T-helper 2 cell treated with Interferon-gamma antibody and Interleukin-4, amounts not matched to agents 5 μg/mL and 100 μg/mL, for 36 hours (primary cell): ENCODE measurements around the gene PTPRA.
A peak's percentile ranks its signal among the peaks of the same experiment; 100 is the strongest.
"Not testable (repeated sequence)": the region's sequence is repeated elsewhere in the genome, so short reads cannot be mapped to it uniquely, and the experiment has no call there.

Experiments used
- DNase-seq: peaks from one replicate; pipeline ENCODE4 v3.0.0; 2021; ENCODE audit warnings: low spot score
- H3K27ac Mint-ChIP-seq: one replicate; pipeline ENCODE4 v1.8.0; 2021; ENCODE audit warnings: mild to moderate bottlenecking, mixed read lengths
- H3K27me3 Mint-ChIP-seq: one replicate; pipeline ENCODE4 v1.8.0; 2021; ENCODE audit warnings: low read depth, mixed read lengths
- H3K36me3 Mint-ChIP-seq: one replicate; pipeline ENCODE4 v1.8.0; 2021; ENCODE audit warnings: low read depth, mixed read lengths
- H3K4me1 Mint-ChIP-seq: one replicate; pipeline ENCODE4 v1.8.0; 2021; ENCODE audit warnings: low read depth, mixed read lengths
- H3K4me3 Mint-ChIP-seq: one replicate; pipeline ENCODE4 v1.8.0; 2022; ENCODE audit warnings: mild to moderate bottlenecking, moderate library complexity, mixed read lengths
- H3K9me3 Mint-ChIP-seq: one replicate; pipeline ENCODE4 v1.8.0; 2021; ENCODE audit warnings: mixed read lengths

PTPRA gene

DNA sequence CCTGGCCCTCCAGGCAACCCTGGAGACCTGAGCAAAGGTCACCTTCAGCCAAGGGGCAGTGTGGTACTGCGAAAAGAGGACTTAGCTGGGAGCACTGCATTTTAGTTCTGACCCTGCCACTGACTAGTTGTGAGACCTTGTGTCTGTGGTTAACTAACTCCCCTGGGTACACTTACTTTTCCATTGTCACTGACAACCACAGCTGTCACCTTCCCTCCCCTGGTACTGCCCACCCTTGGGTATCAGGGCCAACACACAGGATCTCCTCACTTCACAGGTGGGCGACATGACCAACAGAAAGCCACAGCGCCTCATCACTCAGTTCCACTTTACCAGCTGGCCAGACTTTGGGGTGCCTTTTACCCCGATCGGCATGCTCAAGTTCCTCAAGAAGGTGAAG lies 148.5 kb downstream of the PTPRA start:
- H3K27me3 Mint-ChIP-seq: no peaks in the 10 kb centered on the region
- H3K4me1 Mint-ChIP-seq: peaks cover under 1% of the 10 kb centered on the region
- no peak overlapping the region for H3K27ac Mint-ChIP-seq
- H3K9me3 Mint-ChIP-seq: no peaks in the 10 kb centered on the region
- no peak for DNase-seq
- H3K36me3 Mint-ChIP-seq: peaks cover 44% of the 10 kb centered on the region
- no peak overlapping the region for H3K4me3 Mint-ChIP-seq

- not testable (repeated sequence) for H3K4me3 Mint-ChIP-seq
These were observed 149.5 kb downstream of the PTPRA start for GRCh38 chr20:3022559-3023490.

GRCh38 chr20:3027987-3028386 lies 154.7 kb downstream of the PTPRA start:
- Mint-ChIP-seq H3K27ac (no peak overlapping the region), H3K36me3 (peaks cover 33% of the 10 kb centered on the region), H3K9me3 (no peaks in the 10 kb centered on the region), H3K4me1 (peaks cover 1% of the 10 kb centered on the region), H3K4me3 (no peak overlapping the region), H3K27me3 (no peaks in the 10 kb centered on the region)
- DNase-seq: no peak

More at GRCh38 chr20:3022559-3023490, 149.5 kb downstream of the PTPRA start:
- H3K9me3 Mint-ChIP-seq, DNase-seq, H3K4me1 Mint-ChIP-seq, H3K27me3 Mint-ChIP-seq, H3K27ac Mint-ChIP-seq: not testable (repeated sequence)
- H3K36me3 Mint-ChIP-seq: peaks cover 41% of the 10 kb centered on the region

DNA sequence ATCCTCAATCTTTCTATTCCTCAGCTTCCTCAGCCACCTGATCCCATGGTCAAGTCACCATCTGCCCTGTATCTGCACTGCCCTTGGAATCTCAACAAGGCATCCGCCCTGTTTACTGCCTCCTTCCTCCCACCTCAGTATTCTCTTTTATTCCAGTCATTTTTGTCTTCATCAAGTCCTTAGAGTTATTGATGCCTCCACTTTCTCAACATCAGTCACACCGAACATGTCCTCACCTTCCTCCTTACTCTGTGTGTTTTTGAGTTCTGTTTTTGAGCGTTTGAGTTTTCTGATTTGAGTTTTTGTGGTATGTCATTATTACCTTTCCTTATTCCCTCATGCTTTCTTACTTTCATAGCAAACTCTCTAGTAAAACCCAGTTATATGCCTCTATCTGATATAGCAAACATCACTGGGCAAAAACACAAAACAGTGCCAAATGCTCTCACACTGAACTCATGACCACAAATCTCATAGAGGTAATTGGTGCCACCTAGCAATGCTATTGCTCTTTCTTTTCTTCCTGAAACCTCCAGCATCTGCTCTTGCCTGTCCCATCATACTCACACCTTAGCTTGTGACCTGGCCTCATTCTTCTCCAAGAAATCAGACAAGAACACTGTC lies 158.4 kb downstream of the PTPRA start:
- Mint-ChIP-seq H3K36me3 (peaks cover 38% of the 10 kb centered on the region), H3K4me1 (peaks cover 1% of the 10 kb centered on the region), H3K9me3 (no peaks in the 10 kb centered on the region), H3K27me3 (no peaks in the 10 kb centered on the region), H3K4me3 (no peak overlapping the region), H3K27ac (no peak overlapping the region)
- no peak for DNase-seq

- Mint-ChIP-seq H3K27me3 (no peaks in the 10 kb centered on the region), H3K9me3 (no peaks in the 10 kb centered on the region), H3K4me3 (no peak overlapping the region), H3K36me3 (peaks cover 33% of the 10 kb centered on the region), H3K4me1 (peaks cover 1% of the 10 kb centered on the region), H3K27ac (no peak overlapping the region)
- DNase-seq: no peak
These were observed 159.3 kb downstream of the PTPRA start for GRCh38 chr20:3032624-3033023.

- DNase-seq: no peak
- Mint-ChIP-seq H3K9me3 (no peaks in the 10 kb centered on the region), H3K27ac (no peak overlapping the region), H3K4me3 (no peak overlapping the region), H3K27me3 (no peaks in the 10 kb centered on the region), H3K36me3 (peaks cover 52% of the 10 kb centered on the region), H3K4me1 (peaks cover 10% of the 10 kb centered on the region)
These were observed 164.4 kb downstream of the PTPRA start for GRCh38 chr20:3037654-3038053.

DNA sequence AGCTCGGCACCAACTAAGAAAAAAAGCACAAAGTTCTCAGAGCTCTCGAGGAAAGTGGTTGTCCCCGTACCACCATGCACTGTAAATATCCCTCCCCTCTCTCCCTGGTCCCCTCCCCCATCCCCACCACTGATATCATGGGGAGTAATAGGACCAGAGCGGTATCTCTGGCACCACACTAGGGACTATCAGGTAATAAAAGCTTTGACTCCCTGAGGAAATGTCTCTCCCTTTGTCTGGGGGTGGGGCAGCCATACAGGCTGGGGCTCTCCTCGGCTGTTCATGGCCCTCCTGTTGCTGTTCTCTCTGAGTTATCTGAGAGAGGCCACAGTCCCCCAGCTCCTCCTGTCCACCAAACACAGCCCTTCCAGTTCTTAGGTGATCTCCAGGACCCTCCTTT lies 165.2 kb downstream of the PTPRA start:
- no peak overlapping the region for H3K27ac Mint-ChIP-seq
- peaks cover 10% of the 10 kb centered on the region for H3K4me1 Mint-ChIP-seq
- H3K27me3 Mint-ChIP-seq: no peaks in the 10 kb centered on the region
- no peak for DNase-seq
- peaks cover 52% of the 10 kb centered on the region for H3K36me3 Mint-ChIP-seq
- H3K9me3 Mint-ChIP-seq: no peaks in the 10 kb centered on the region
- H3K4me3 Mint-ChIP-seq: no peak overlapping the region

GRCh38 chr20:3039426-3039825 lies 166.1 kb downstream of the PTPRA start:
- Mint-ChIP-seq H3K4me3 (no peak overlapping the region), H3K9me3 (no peaks in the 10 kb centered on the region), H3K27me3 (no peaks in the 10 kb centered on the region), H3K4me1 (peaks cover 10% of the 10 kb centered on the region), H3K27ac (peak overlapping the region; percentile 60), H3K36me3 (peaks cover 48% of the 10 kb centered on the region)
- no peak for DNase-seq

DNA sequence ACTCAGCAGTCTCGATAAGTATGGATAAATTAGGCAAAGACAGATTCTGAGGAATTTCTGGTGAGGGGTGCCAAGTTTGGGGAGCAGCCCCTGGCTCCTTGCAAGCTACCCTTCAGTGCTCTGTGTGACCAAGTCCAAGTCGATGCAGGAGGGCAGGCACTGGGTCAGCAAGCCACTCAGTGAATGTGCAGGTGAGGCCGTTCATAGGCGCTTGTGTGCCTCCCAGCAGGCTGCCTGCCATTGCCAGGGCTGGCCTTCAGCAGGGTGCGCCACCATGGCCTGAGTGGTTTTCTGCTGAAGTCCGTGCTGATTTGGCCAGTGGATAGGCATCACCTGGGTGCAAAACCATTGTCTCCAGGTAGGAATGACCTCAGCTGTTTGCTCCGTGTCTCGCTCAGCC lies 166.8 kb downstream of the PTPRA start:
- peaks cover 13% of the 10 kb centered on the region for H3K4me1 Mint-ChIP-seq
- no peak overlapping the region for H3K4me3 Mint-ChIP-seq
- no peaks in the 10 kb centered on the region for H3K9me3 Mint-ChIP-seq
- H3K27me3 Mint-ChIP-seq: no peaks in the 10 kb centered on the region
- no peak for DNase-seq
- H3K27ac Mint-ChIP-seq: peak overlapping the region; percentile 60
- H3K36me3 Mint-ChIP-seq: peaks cover 43% of the 10 kb centered on the region

DNA sequence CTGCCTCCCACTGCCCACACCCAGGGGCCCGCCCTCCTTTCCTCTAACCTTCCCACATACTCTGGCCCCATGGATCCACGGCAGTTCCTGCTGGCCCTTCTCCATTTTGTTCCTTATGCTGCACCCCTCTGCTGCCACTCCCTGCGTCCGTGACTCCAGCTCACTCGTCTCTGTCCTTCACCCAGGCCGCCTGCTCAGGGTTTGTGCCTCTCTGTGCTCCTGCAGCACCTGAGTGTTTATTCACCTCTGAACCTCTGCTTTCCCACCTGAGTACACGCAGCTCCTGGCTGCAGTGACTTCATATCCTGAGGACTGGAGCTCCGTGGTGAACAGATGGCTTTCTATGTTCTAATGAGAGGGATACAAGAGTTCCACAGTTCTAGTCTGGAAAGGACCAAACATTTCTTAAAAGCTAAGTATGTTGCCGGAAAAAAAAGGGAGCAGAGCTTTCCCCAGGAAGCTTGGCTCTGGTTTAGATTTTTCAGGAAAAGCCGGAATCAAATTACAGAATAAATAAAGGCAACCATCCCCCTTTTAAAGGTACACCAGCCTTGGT lies 168.7 kb downstream of the PTPRA start:
- Mint-ChIP-seq H3K27ac (peak overlapping the region; percentile 50), H3K4me3 (no peak overlapping the region), H3K27me3 (no peaks in the 10 kb centered on the region), H3K9me3 (no peaks in the 10 kb centered on the region), H3K4me1 (peaks cover 19% of the 10 kb centered on the region), H3K36me3 (peaks cover 34% of the 10 kb centered on the region)
- DNase-seq: no peak

GRCh38 chr20:3042625-3043024 lies 169.3 kb downstream of the PTPRA start:
- no peak for DNase-seq
- no peaks in the 10 kb centered on the region for H3K9me3 Mint-ChIP-seq
- H3K27ac Mint-ChIP-seq: no peak overlapping the region
- H3K4me1 Mint-ChIP-seq: peaks cover 20% of the 10 kb centered on the region
- no peaks in the 10 kb centered on the region for H3K27me3 Mint-ChIP-seq
- no peak overlapping the region for H3K4me3 Mint-ChIP-seq
- peaks cover 33% of the 10 kb centered on the region for H3K36me3 Mint-ChIP-seq

- H3K27me3 Mint-ChIP-seq: no peaks in the 10 kb centered on the region
- peaks cover 26% of the 10 kb centered on the region for H3K4me1 Mint-ChIP-seq
- H3K36me3 Mint-ChIP-seq: peaks cover 36% of the 10 kb centered on the region
- H3K4me3 Mint-ChIP-seq: no peak within 1 kb of the TSS
- no peaks in the 10 kb centered on the region for H3K9me3 Mint-ChIP-seq
- no peak for DNase-seq
- peak within 1 kb of the TSS; percentile 71 for H3K27ac Mint-ChIP-seq
These were observed 170.0 kb downstream of the PTPRA start, which contains the start of gene GNRH2 for GRCh38 chr20:3043322-3043721. GNRH2 (plus strand) TSS chr20:3043622; CDS start chr20:3044415, 793 bp downstream.

- H3K4me3 Mint-ChIP-seq: no peak overlapping the region
- H3K9me3 Mint-ChIP-seq: no peaks in the 10 kb centered on the region
- H3K27me3 Mint-ChIP-seq: no peaks in the 10 kb centered on the region
- DNase-seq: no peak
- H3K4me1 Mint-ChIP-seq: peaks cover 28% of the 10 kb centered on the region
- peaks cover 34% of the 10 kb centered on the region for H3K36me3 Mint-ChIP-seq
- peak overlapping the region; percentile 36 for H3K27ac Mint-ChIP-seq
These were observed 171.2 kb downstream of the PTPRA start for GRCh38 chr20:3044336-3044965.
